Left renal pelvis (tissue), 4 donors: ENCODE data around the gene VSIG10L2. TPM values are rescaled to one million over a fixed set of nuclear protein-coding genes. Genes with fewer than 3 reads are reported as not detected.
A peak's percentile ranks its signal among the peaks of the same experiment; 100 is the strongest.

Experiments
- DNase-seq, 4 donors: peaks; one replicate each; pipeline ENCODE4 v3.0.0-alpha.2; 2013; ENCODE audit warnings: low read depth in 4 of 4, low spot score in 3 of 4
- polyA plus RNA-seq, 4 donors: library from polyadenylated mRNA; unstranded; fragments of 120-200 nt; gene quantifications; one replicate each; pipeline ENCODE4 v1.2.1, GENCODE V29; 2013; ENCODE audit not compliant: insufficient read length in 4 of 4

The VSIG10L2 gene
- polyA plus RNA-seq, 4 donors, result 0.53 TPM; not detected in 3

- DNase-seq, result no peak
Measured at GRCh38 chr11:125926682-125927081, 19.2 kb upstream of the VSIG10L2 start.

- DNase-seq, result no peak
Measured at GRCh38 chr11:125929445-125930075, 16.3 kb upstream of the VSIG10L2 start.

- DNase-seq, result no peak
Measured at GRCh38 chr11:125930076-125930450, 15.8 kb upstream of the VSIG10L2 start.

GRCh38 chr11:125931116-125931515 is 14.7 kb upstream of the VSIG10L2 start:
- DNase-seq, result no peak

GRCh38 chr11:125931668-125932067 is 14.2 kb upstream of the VSIG10L2 start:
- no peak for DNase-seq

- DNase-seq, result no peak
Measured at GRCh38 chr11:125932301-125932700, 13.5 kb upstream of the VSIG10L2 start.

- no peak for DNase-seq
Measured at GRCh38 chr11:125933030-125933813, 12.6 kb upstream of the VSIG10L2 start.

- no peak for DNase-seq
Measured at GRCh38 chr11:125934473-125934872, 11.4 kb upstream of the VSIG10L2 start.

- no peak for DNase-seq
Measured at GRCh38 chr11:125935056-125935455, 10.8 kb upstream of the VSIG10L2 start.

GRCh38 chr11:125935618-125936199 is 10.1 kb upstream of the VSIG10L2 start:
- no peak for DNase-seq

GRCh38 chr11:125938418-125938817 is 7.4 kb upstream of the VSIG10L2 start:
- DNase-seq, result no peak

- DNase-seq, result no peak
Measured at GRCh38 chr11:125939081-125939521, 6.7 kb upstream of the VSIG10L2 start.

- no peak for DNase-seq
Measured at GRCh38 chr11:125940145-125940544, 5.7 kb upstream of the VSIG10L2 start.

GRCh38 chr11:125941267-125941618 is 4.6 kb upstream of the VSIG10L2 start:
- no peak for DNase-seq

GRCh38 chr11:125941619-125942611 is 3.9 kb upstream of the VSIG10L2 start:
- DNase-seq, result peak in 2 of 4 donors; percentile 21 to 42

GRCh38 chr11:125942771-125943428 is 2.9 kb upstream of the VSIG10L2 start:
- no peak for DNase-seq

- DNase-seq, result no peak
Measured at GRCh38 chr11:125943661-125944349, 2.0 kb upstream of the VSIG10L2 start.

GRCh38 chr11:125944350-125945010 is 1.4 kb upstream of the VSIG10L2 start:
- DNase-seq, result no peak
